ENCODE data around the gene ELMO3. TPM values are rescaled to one million over a fixed set of nuclear protein-coding genes. Genes with fewer than 3 reads are reported as not detected.

The ELMO3 gene
- total RNA-seq, 2 donors from 2014 or later = 6.6 to 7.1 TPM

GRCh38 chr16:67192781-67193361, 6.1 kb upstream of the ELMO3 start:
- Mint-ChIP-seq H3K9me3 (no peaks in the 10 kb centered on the region), H3K27me3 (no peaks in the 10 kb centered on the region), H3K27ac (peak overlapping the region; percentile 88), H3K36me3 (ENCODE audit: low read depth) (peaks cover 53% of the 10 kb centered on the region), H3K4me3 (peak overlapping the region; percentile 85), H3K4me1 (peaks cover 27% of the 10 kb centered on the region)
- ATAC-seq (replicated peaks) = peak; percentile 13

- Mint-ChIP-seq H3K36me3 (ENCODE audit: low read depth) (peaks cover 60% of the 10 kb centered on the region), H3K27ac (peak overlapping the region; percentile 88), H3K4me3 (peak overlapping the region; percentile 85), H3K9me3 (no peaks in the 10 kb centered on the region), H3K27me3 (no peaks in the 10 kb centered on the region), H3K4me1 (peaks cover 27% of the 10 kb centered on the region)
- ATAC-seq (replicated peaks) = no peak
Measured at GRCh38 chr16:67193536-67193935, 5.4 kb upstream of the ELMO3 start.

GRCh38 chr16:67194260-67194659, 4.7 kb upstream of the ELMO3 start:
- no peaks in the 10 kb centered on the region for H3K27me3 Mint-ChIP-seq
- no peaks in the 10 kb centered on the region for H3K9me3 Mint-ChIP-seq
- H3K27ac Mint-ChIP-seq = peak overlapping the region; percentile 88
- ATAC-seq (replicated peaks) = no peak
- peak overlapping the region; percentile 85 for H3K4me3 Mint-ChIP-seq
- H3K4me1 Mint-ChIP-seq = peaks cover 27% of the 10 kb centered on the region
- peaks cover 62% of the 10 kb centered on the region for H3K36me3 Mint-ChIP-seq (ENCODE audit: low read depth)

- no peak for ATAC-seq (replicated peaks)
- H3K27ac Mint-ChIP-seq = peak overlapping the region; percentile 74
- H3K4me3 Mint-ChIP-seq = peak overlapping the region; percentile 12
- no peaks in the 10 kb centered on the region for H3K27me3 Mint-ChIP-seq
- no peaks in the 10 kb centered on the region for H3K9me3 Mint-ChIP-seq
- H3K36me3 Mint-ChIP-seq (ENCODE audit: low read depth) = peaks cover 74% of the 10 kb centered on the region
- peaks cover 27% of the 10 kb centered on the region for H3K4me1 Mint-ChIP-seq
Measured at GRCh38 chr16:67195676-67196075, 3.3 kb upstream of the ELMO3 start.

- Mint-ChIP-seq H3K4me3 (peak overlapping the region; percentile 12), H3K9me3 (no peaks in the 10 kb centered on the region), H3K27ac (peak overlapping the region; percentile 74), H3K36me3 (ENCODE audit: low read depth) (peaks cover 83% of the 10 kb centered on the region), H3K27me3 (no peaks in the 10 kb centered on the region), H3K4me1 (peaks cover 20% of the 10 kb centered on the region)
- no peak for ATAC-seq (replicated peaks)
Measured at GRCh38 chr16:67196881-67197280, 2.0 kb upstream of the ELMO3 start.

- ATAC-seq (replicated peaks) = no peak
- H3K27ac Mint-ChIP-seq = peak overlapping the region; percentile 36
- H3K9me3 Mint-ChIP-seq = no peaks in the 10 kb centered on the region
- H3K4me1 Mint-ChIP-seq = peaks cover 20% of the 10 kb centered on the region
- H3K36me3 Mint-ChIP-seq (ENCODE audit: low read depth) = peaks cover 87% of the 10 kb centered on the region
- H3K4me3 Mint-ChIP-seq = no peak overlapping the region
- no peaks in the 10 kb centered on the region for H3K27me3 Mint-ChIP-seq
Measured at GRCh38 chr16:67197704-67198103, 1.2 kb upstream of the ELMO3 start.

GRCh38 chr16:67198238-67198734, 645 bp upstream of the ELMO3 start:
- H3K4me1 Mint-ChIP-seq = peaks cover 20% of the 10 kb centered on the region
- peak; percentile 62 for ATAC-seq (replicated peaks)
- H3K4me3 Mint-ChIP-seq = no peak overlapping the region
- H3K27ac Mint-ChIP-seq = no peak overlapping the region
- H3K36me3 Mint-ChIP-seq (ENCODE audit: low read depth) = peaks cover 83% of the 10 kb centered on the region
- no peaks in the 10 kb centered on the region for H3K9me3 Mint-ChIP-seq
- H3K27me3 Mint-ChIP-seq = no peaks in the 10 kb centered on the region

- Mint-ChIP-seq H3K36me3 (ENCODE audit: low read depth) (peaks cover 67% of the 10 kb centered on the region), H3K27me3 (no peaks in the 10 kb centered on the region), H3K4me3 (no peak overlapping the region), H3K9me3 (no peaks in the 10 kb centered on the region), H3K27ac (no peak overlapping the region), H3K4me1 (peaks cover 15% of the 10 kb centered on the region)
- no peak for ATAC-seq (replicated peaks)
Measured at GRCh38 chr16:67199808-67200198, 872 bp downstream of the ELMO3 start.

- Mint-ChIP-seq H3K9me3 (no peaks in the 10 kb centered on the region), H3K4me3 (no peak overlapping the region), H3K4me1 (peaks cover 15% of the 10 kb centered on the region), H3K27ac (no peak overlapping the region), H3K36me3 (ENCODE audit: low read depth) (peaks cover 60% of the 10 kb centered on the region), H3K27me3 (no peaks in the 10 kb centered on the region)
- ATAC-seq (replicated peaks) = no peak
Measured at GRCh38 chr16:67200491-67200890, 1.6 kb downstream of the ELMO3 start.

GRCh38 chr16:67201411-67202345, 2.7 kb downstream of the ELMO3 start:
- Mint-ChIP-seq H3K36me3 (ENCODE audit: low read depth) (peaks cover 49% of the 10 kb centered on the region), H3K4me3 (no peak overlapping the region), H3K27ac (no peak overlapping the region), H3K9me3 (no peaks in the 10 kb centered on the region), H3K4me1 (peaks cover 8% of the 10 kb centered on the region), H3K27me3 (no peaks in the 10 kb centered on the region)
- ATAC-seq (replicated peaks) = no peak

- Mint-ChIP-seq H3K4me1 (peaks cover 5% of the 10 kb centered on the region), H3K27ac (no peak overlapping the region), H3K27me3 (no peaks in the 10 kb centered on the region), H3K9me3 (no peaks in the 10 kb centered on the region), H3K36me3 (ENCODE audit: low read depth) (peaks cover 42% of the 10 kb centered on the region), H3K4me3 (no peak overlapping the region)
- no peak for ATAC-seq (replicated peaks)
Measured at GRCh38 chr16:67202426-67202825, 3.5 kb downstream of the ELMO3 start.

- Mint-ChIP-seq H3K27ac (no peak overlapping the region), H3K9me3 (no peaks in the 10 kb centered on the region)
Measured at GRCh38 chr16:67202956-67203493, 4.1 kb downstream of the ELMO3 start.

GRCh38 chr16:67204076-67204475, 5.1 kb downstream of the ELMO3 start:
- Mint-ChIP-seq H3K27ac (no peak overlapping the region), H3K4me3 (no peak overlapping the region), H3K4me1 (peaks cover 5% of the 10 kb centered on the region), H3K9me3 (no peaks in the 10 kb centered on the region), H3K36me3 (ENCODE audit: low read depth) (peaks cover 30% of the 10 kb centered on the region), H3K27me3 (no peaks in the 10 kb centered on the region)
- no peak for ATAC-seq (replicated peaks)

More at GRCh38 chr16:67202956-67203493, 4.1 kb downstream of the ELMO3 start:
- Mint-ChIP-seq H3K36me3 (ENCODE audit: low read depth) (peaks cover 37% of the 10 kb centered on the region), H3K27me3 (no peaks in the 10 kb centered on the region), H3K4me3 (no peak overlapping the region), H3K4me1 (peaks cover 5% of the 10 kb centered on the region)
- ATAC-seq (replicated peaks) = no peak

- Mint-ChIP-seq H3K36me3 (ENCODE audit: low read depth) (peaks cover 12% of the 10 kb centered on the region), H3K9me3 (no peaks in the 10 kb centered on the region), H3K27ac (peak overlapping the region; percentile 60), H3K4me3 (no peak overlapping the region), H3K27me3 (no peaks in the 10 kb centered on the region), H3K4me1 (peaks cover 5% of the 10 kb centered on the region)
- no peak for ATAC-seq (replicated peaks)
Measured at GRCh38 chr16:67206129-67206837, 7.4 kb downstream of the ELMO3 start.

Data from activated T-helper 17 cell treated with anti-CD3 and anti-CD28 coated beads, Interleukin-2, amount 50 U/mL, for 72 hours (primary cell).